Stimulated activated CD8-positive, alpha-beta memory T cell treated with anti-CD3 and anti-CD28 coated beads, Interleukin-4, amount 100 ng/mL, for 1 hour (primary cell): ENCODE measurements around the gene ALG9.

Experiments
- DNase-seq, 2 donors: peaks; one replicate each; pipeline ENCODE4 v3.0.0-alpha.2; 2020; ENCODE audit warnings: low read depth in 2 of 2, low spot score in 1 of 2

ALG9 gene

GRCh38 chr11:111836721-111837120 lies 34.7 kb downstream of the ALG9 start:
- no peak for DNase-seq

- no peak for DNase-seq
These were observed 35.2 kb downstream of the ALG9 start for GRCh38 chr11:111836162-111836561.

DNA sequence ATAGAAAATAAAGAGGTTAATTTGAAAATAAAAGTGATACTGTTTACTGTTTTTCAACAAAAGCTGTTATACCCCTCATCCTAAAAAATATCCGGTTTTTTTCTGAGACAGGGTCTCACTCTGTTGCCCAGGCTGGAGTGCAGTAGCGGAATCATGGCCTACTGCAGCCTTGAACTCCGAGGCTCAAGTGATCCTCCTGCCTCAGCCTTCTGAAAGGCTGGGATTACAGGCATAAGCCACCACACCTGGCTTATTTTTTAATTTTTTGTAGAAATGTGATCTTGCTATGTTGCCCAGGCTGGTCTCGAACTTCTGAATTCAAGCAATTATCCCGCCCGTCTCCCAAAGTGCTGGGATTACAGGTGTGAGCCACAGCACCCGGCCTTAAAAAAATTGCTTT lies 35.7 kb downstream of the ALG9 start:
- DNase-seq, result no peak

GRCh38 chr11:111834432-111835163 lies 36.8 kb downstream of the ALG9 start:
- no peak for DNase-seq

DNA sequence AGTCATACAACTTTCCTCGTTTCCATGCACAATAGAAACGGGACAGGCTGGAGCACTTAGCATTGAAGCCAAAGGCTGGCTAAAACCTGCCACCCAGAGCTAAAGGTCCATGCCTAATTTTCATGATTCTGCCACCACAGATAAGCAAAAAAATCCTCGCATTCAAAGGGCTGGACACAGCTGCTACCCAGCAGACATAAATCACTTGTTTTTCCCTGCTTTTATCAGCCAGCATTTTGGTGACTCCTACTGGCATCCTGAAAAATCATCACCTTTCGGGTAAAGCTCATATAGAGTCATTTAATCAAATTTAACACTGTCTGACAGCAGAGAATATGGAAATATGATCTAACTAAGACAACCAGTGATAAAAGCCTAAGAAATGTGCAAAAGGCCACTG lies 37.9 kb downstream of the ALG9 start:
- DNase-seq, result no peak

- DNase-seq, result no peak
These were observed 42.0 kb downstream of the ALG9 start for GRCh38 chr11:111829185-111829968.

DNA sequence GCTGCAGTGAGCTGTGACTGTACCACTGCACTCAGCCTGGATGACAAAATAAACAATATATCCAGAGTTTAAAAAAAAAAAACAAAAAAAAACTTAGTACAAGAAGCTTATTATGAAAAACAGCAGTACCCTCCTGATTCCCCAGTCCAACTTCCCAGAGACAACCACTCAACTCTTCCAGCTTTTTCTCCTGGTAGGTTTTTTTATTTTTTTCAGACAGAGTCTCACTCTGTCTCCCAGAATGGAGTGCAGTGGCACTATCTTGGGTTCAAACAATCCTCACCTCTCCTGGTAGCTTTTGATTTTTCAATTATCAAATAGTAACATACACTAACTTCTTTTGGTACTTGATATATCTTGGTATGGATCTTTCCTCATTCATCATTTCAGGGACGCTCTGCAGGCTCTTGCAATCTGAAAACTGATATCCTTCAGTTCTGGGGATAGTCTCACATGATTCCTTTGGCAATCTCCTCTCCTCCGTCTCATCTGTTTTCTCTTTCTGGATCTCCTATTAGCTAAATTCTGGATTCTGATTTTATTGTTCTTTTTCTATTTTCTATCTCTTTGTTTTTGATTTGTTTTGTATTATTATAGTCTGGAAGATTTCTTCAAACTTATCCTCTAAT lies 44.9 kb downstream of the ALG9 start:
- no peak for DNase-seq

GRCh38 chr11:111823629-111824028 lies 47.8 kb downstream of the ALG9 start:
- DNase-seq, result no peak

DNA sequence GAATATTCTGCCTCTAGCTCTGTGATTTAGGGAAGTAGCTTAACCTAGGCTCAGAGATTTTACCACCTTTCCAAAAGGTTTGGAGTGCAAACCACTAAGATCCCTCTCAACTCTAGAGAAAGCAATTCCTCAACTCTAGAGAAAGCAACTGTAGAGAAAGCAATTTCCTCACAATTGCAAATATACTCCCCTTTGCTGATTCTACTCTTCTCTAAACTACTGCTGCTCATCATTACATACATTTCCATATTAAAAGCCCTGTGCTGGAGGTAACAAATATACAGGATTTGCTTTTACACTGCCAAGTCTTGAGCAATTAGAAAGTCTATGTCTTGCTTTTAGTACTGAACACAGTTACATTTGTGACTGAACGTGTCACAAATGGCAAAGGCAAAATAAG lies 48.2 kb downstream of the ALG9 start:
- DNase-seq, result no peak

GRCh38 chr11:111819829-111820237 lies 51.5 kb downstream of the ALG9 start:
- no peak for DNase-seq

DNA sequence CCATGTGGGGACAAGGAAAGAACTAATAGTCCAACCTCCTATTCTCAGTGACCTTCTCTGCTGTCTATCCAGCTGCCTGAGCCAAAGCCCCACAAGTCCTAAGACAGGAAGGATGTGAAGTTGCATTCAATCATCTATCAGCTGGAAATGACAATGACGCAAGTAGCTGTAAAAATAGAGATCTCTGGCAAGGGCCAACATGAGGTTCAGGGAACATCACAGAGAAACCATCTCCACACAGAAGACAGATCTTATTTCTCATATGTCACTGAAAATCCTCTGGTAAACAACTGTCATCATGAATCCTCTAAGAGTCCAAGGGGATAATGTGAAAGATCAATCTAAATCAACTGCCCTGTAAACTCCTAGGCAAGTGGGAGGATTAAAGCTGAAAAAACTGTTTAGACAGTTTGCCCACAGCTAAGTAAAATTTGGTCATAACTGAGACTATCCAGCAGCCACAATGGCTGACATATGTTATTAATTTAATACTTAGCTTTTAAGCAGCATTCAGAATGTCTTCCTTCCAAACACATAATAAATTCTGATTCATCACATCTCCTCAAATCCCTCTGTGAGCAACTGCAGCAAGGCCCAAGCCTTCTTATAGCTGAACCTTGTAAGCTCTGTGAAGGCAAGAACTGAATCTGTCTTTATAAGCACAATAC lies 52.1 kb downstream of the ALG9 start:
- no peak for DNase-seq

GRCh38 chr11:111815489-111815888 lies 55.9 kb downstream of the ALG9 start:
- DNase-seq, result no peak

- no peak for DNase-seq
These were observed 56.6 kb downstream of the ALG9 start for GRCh38 chr11:111814557-111815320.

GRCh38 chr11:111814106-111814505 lies 57.3 kb downstream of the ALG9 start:
- DNase-seq, result no peak

GRCh38 chr11:111812211-111812610 lies 59.2 kb downstream of the ALG9 start:
- DNase-seq, result no peak

DNA sequence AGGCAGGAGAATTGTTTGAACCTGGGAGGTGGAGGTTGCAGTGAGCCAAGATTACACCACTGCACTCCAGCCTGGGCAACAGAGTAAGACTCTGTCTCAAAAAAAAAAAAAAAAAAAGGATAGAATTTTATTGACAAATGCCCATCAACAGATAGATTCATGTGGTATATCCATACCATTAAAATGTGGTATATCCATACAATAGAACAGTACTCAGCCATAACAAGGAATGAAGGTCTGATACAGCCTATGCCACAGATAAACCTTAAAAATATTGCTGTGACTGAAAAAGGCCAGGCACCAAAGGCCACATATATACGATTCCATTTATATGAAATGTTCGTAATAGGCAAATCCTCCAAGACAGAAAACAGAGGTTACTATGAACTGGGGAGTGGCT lies 59.9 kb downstream of the ALG9 start:
- no peak for DNase-seq

GRCh38 chr11:111808834-111809233 lies 62.5 kb downstream of the ALG9 start:
- no peak for DNase-seq

DNA sequence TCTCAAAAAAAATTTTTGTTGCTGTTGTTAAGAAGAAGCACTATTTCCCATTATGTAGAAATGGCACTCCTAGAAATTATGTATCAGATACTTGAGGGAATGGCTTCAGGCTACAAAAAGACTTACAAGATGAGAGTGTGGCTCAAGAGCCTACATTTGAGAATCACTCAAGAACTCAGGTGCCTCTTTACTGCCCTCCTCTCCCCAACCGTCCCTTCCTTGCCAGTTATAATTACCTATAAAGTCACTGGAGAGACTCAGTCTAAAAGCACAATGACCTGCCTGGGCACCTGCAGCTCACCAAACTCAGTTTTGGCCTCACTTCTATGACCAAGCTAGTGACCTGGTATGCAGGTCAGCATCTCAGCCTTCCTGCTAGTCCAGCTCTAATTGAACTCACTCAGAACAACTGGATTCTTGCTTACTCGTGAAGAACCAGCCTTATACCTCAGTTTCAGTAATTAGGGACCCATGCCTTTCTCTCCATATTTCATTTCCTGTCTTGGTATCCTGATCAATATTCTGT lies 63.3 kb downstream of the ALG9 start:
- DNase-seq, result no peak

GRCh38 chr11:111807076-111807475 lies 64.3 kb downstream of the ALG9 start:
- no peak for DNase-seq

DNA sequence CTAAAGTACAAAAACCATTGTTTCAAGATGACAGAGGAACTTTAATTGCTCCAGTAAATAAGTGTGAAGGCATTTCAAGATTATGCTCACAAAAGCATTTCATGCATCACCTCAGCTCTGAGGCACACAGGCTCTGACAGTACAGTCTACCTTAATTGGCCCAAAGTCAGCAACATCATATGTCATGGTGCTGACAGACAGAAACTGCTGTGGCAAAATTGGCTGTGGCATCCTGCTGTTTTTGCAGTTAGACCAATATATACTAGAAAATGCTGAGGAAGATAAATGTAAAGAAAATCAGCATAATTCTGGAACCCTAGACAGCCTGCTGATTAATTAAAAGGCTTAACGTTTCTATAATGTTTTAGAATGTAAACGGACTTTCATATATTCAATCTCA lies 70.2 kb downstream of the ALG9 start:
- no peak for DNase-seq

DNA sequence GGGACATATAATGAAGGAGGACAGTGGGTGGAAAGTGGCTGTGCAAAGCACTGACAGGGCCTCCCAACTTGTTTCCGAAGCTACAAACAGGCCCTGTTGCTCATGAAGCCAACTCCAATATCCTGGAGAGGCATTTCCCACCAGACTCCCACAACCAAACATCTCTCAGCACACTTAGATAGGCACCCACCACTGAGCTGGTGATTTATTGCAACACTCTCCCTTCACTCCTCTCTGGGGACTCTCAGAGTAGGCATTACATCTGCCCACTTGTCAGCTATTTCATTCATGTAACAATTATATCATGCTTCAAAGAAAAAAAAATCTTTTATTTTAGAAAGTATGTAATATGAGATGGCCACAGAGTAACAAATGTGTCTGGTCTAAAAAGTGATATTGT lies 73.1 kb downstream of the ALG9 start:
- no peak for DNase-seq
